Lung (tissue), 12 donors: ENCODE measurements around the gene C16orf90. TPM values are rescaled to one million over a fixed set of nuclear protein-coding genes. Genes with fewer than 3 reads are reported as not detected.
"Not testable (repeated sequence)": the region's sequence is repeated elsewhere in the genome, so short reads cannot be mapped to it uniquely, and the experiment has no call there.

Experiments
- ATAC-seq: fragments of 200-7000 bp; cut with Tn5 transposase; one replicate; pipeline ENCODE4 v1.9.1; 2020; ENCODE audit warnings: moderate number of reproducible peaks; ENCODE audit not compliant: insufficient read depth, low FRiP score
- DNase-seq, 3 donors: peaks; one replicate each; pipeline ENCODE4 v3.0.0-alpha.2; 2013 to 2017
- H3K27ac ChIP-seq, 2 donors: one replicate each; pipeline ENCODE4 v1.5.1; 2013; ENCODE audit warnings: mild to moderate bottlenecking in 2 of 2, moderate library complexity in 2 of 2, control low read depth in 1 of 2, inconsistent platforms in 1 of 2, low read depth in 1 of 2, low read length in 1 of 2
- H3K27me3 ChIP-seq, 3 donors: one replicate each; pipeline ENCODE4 v1.5.1; 2013; ENCODE audit warnings: low read length in 2 of 3; ENCODE audit not compliant: control insufficient read depth in 3 of 3, insufficient read depth in 3 of 3
- H3K36me3 ChIP-seq, 4 donors: one replicate each; pipeline ENCODE4 v1.5.1; 2013; ENCODE audit warnings: low read length in 4 of 4, mild to moderate bottlenecking in 1 of 4, moderate library complexity in 1 of 4; ENCODE audit not compliant: control insufficient read depth in 4 of 4, insufficient read depth in 4 of 4
- H3K4me1 ChIP-seq, 5 donors: one replicate each; pipeline ENCODE4 v1.5.1; 2013; ENCODE audit warnings: low read length in 5 of 5, mild to moderate bottlenecking in 2 of 5, moderate library complexity in 1 of 5; ENCODE audit not compliant: control insufficient read depth in 5 of 5, insufficient read depth in 5 of 5
- H3K4me3 ChIP-seq: one replicate; pipeline ENCODE4 v1.5.1; 2013; ENCODE audit warnings: mild to moderate bottlenecking, control low read depth, moderate library complexity
- H3K9ac ChIP-seq, 2 donors: one replicate each; pipeline ENCODE4 v1.5.1; 2013; ENCODE audit warnings: low read length in 2 of 2, control low read depth in 1 of 2; ENCODE audit not compliant: insufficient read depth in 1 of 2
- H3K9me3 ChIP-seq, 4 donors: one replicate each; pipeline ENCODE4 v1.5.1; 2013; ENCODE audit warnings: low read length in 3 of 4, mild to moderate bottlenecking in 1 of 4, moderate library complexity in 1 of 4; ENCODE audit not compliant: control insufficient read depth in 4 of 4, insufficient read depth in 3 of 4
- CTCF ChIP-seq: IDR thresholded peaks from 2 replicates; pipeline ENCODE4 v1.5.1; 2012; ENCODE audit warnings: mild to moderate bottlenecking; ENCODE audit errors: control extremely low read depth, extremely low read depth
- WGBS, 2 donors: extraction: QIAGEN DNeasy Blood & Tissue Kit; methylation state at CpG; one replicate each; pipeline ENCODE4 v1.1.7; 2013; 5-methylcytosine and 5-hydroxymethylcytosine counted together
- polyA plus RNA-seq, 2 donors: library from polyadenylated mRNA; stranded (reverse); fragments of 200-250 nt; gene quantifications; one replicate each; pipeline ENCODE4 v1.2.1, GENCODE V29; 2013
- total RNA-seq, 2 donors: library from RNA; depleted of rRNA in 1 of 2; stranded (reverse); fragments of >200 nt in 1 of 2; gene quantifications; one replicate each; pipeline ENCODE4 v1.2.1, GENCODE V29; 2014 to 2021
- donor health status: control.
- donor health status: control.
- donor health status: Bipolar disorder and iron deficiency.
- donor health status: healthy.
- donor health status: DM: yes; HTN: yes; CAD: no.

C16orf90 gene
- total and polyA plus RNA-seq, 4 donors = not detected

GRCh38 chr16:3508736-3509135, 13.4 kb upstream of the C16orf90 start:
- Histone ChIP-seq H3K4me1 (no peaks in the 10 kb centered on the region), H3K9me3 (peaks cover 0 to 3% (median 0%) of the 10 kb centered on the region in 4 donors), H3K27me3 (no peaks in the 10 kb centered on the region), H3K27ac (no peak overlapping the region), H3K4me3 (no peak overlapping the region), H3K9ac (no peak overlapping the region), H3K36me3 (peaks cover 20 to 40% (median 31%) of the 10 kb centered on the region in 4 donors)
- no peak for TF ChIP-seq CTCF
- 94 to 97% methylated on average over 7 of the region's 7 CpGs for WGBS, 2 donors
- no peak for ATAC-seq
- DNase-seq = no peak

GRCh38 chr16:3503523-3503922, 8.2 kb upstream of the C16orf90 start:
- no peaks in the 10 kb centered on the region for H3K9me3 ChIP-seq
- H3K9ac ChIP-seq = no peak overlapping the region
- H3K4me3 ChIP-seq = no peak overlapping the region
- H3K27me3 ChIP-seq = no peaks in the 10 kb centered on the region
- 75 to 77% methylated on average over 6 of the region's 6 CpGs for WGBS, 2 donors
- H3K36me3 ChIP-seq = peaks cover 6 to 18% (median 7%) of the 10 kb centered on the region in 4 donors
- no peak for TF ChIP-seq CTCF
- H3K4me1 ChIP-seq = peaks cover 6 to 13% (median 7%) of the 10 kb centered on the region in 5 donors
- no peak for ATAC-seq
- DNase-seq = no peak
- H3K27ac ChIP-seq = no peak overlapping the region

GRCh38 chr16:3501783-3502400, 6.6 kb upstream of the C16orf90 start:
- no peak for ATAC-seq
- H3K36me3 ChIP-seq = peaks cover 4 to 14% (median 5%) of the 10 kb centered on the region in 4 donors
- no peak for DNase-seq
- WGBS, 2 donors = 79 to 84% methylated on average over 22 of the region's 22 CpGs
- no peaks in the 10 kb centered on the region for H3K27me3 ChIP-seq
- H3K4me3 ChIP-seq = no peak overlapping the region
- H3K27ac ChIP-seq = no peak overlapping the region
- H3K9me3 ChIP-seq = no peaks in the 10 kb centered on the region
- H3K9ac ChIP-seq = peak overlapping the region in 1 of 2 donors; percentile 42
- TF ChIP-seq CTCF = no peak
- peaks cover 6 to 13% (median 7%) of the 10 kb centered on the region in 5 donors for H3K4me1 ChIP-seq

- 11 to 19% methylated on average over 24 of the region's 24 CpGs for WGBS, 2 donors
- H3K9me3 ChIP-seq, H3K27me3 ChIP-seq, ATAC-seq, DNase-seq: not testable (repeated sequence)
- peak overlapping the region; percentile 21 to 86 for H3K27ac ChIP-seq
- H3K4me3 ChIP-seq = peak overlapping the region; percentile 73
- H3K9ac ChIP-seq = peak overlapping the region in 1 of 2 donors; percentile 42
- peaks cover 1 to 11% (median 4%) of the 10 kb centered on the region in 4 donors for H3K36me3 ChIP-seq
- H3K4me1 ChIP-seq = peaks cover 6 to 13% (median 7%) of the 10 kb centered on the region in 5 donors
These were observed 6.1 kb upstream of the C16orf90 start for GRCh38 chr16:3501412-3501761.
